Myocyte (in vitro differentiated cells): Measurements from ENCODE around the gene ZNF775. TPM values are rescaled to one million over a fixed set of nuclear protein-coding genes. Genes with fewer than 3 reads are reported as not detected.

Experiments
- DNase-seq: peaks from one replicate; pipeline ENCODE4 v3.0.0-alpha.2; 2012; ENCODE audit warnings: low read depth
- total RNA-seq: library from RNA; depleted of rRNA; stranded (reverse); fragments of >200 nt; gene quantifications from 2 replicates; pipeline ENCODE4 v1.2.3, GENCODE V29; 2014

The ZNF775 gene
- total RNA-seq, 1 donor from 2014 or later = 17.8 TPM

DNA sequence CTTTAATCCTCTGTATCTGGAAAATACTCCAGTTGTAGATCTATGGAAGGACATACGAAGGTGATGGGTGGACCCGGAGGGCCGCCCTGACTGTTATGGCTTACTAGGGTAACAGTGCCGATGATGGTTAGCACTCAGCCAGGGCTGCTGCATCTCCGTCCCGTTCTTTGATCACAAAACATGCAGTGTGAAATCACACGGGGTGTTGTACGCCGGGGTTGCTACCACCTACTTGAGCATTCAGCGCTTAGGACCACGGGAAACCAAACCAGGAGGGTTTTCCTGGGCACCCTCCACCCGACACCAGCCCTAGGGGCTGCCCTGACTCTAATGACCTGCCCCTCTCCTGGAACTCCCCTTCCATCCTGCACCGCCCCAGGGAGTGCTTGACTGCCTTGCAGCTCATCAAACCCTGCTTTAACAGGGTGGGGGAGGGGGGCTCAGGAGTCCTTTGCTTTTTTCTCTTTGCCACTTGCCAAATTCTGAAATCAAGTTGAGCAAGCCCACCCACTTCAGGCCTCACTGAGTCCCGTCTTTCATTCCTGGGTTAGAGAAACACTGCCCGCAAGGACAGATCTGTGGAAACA, 20.4 kb downstream of the ZNF775 start:
- DNase-seq = no peak

DNA sequence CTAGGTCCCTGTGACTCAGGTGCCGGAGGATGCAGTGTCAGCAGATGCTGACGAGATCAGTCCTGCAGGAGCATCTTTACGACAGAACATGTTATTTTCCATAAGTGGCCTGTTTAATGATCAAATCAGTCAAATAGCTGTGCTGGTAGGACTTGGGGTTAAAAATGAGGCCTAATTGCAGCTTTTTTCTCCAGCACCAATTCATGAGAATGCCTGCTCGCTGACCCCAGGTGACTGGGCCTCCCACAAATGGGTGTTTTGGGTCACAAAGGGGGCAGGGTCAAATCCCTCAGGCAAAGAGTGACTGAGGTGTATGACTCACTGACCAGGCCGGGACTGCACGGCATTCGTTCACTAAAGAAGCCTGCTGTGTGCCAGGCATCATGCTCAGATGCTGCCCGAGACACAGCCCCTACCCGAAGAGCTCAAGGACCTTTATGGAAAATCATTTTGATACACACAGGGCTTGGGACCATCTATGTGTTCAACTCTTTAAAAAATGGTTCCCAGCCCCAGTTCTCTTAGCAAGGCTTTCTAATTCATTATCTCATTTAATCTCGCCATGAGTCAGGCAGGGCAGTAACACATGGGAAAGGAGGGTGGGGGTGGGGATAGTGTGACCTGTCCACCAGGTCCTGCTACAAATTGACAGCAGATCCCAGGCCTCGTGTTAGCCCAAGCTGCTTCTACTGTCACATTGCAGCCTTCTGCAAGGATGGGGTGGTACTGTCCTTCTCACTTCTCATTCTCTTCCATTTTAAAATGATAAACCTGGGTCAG, 21.1 kb downstream of the ZNF775 start:
- DNase-seq = no peak

DNA sequence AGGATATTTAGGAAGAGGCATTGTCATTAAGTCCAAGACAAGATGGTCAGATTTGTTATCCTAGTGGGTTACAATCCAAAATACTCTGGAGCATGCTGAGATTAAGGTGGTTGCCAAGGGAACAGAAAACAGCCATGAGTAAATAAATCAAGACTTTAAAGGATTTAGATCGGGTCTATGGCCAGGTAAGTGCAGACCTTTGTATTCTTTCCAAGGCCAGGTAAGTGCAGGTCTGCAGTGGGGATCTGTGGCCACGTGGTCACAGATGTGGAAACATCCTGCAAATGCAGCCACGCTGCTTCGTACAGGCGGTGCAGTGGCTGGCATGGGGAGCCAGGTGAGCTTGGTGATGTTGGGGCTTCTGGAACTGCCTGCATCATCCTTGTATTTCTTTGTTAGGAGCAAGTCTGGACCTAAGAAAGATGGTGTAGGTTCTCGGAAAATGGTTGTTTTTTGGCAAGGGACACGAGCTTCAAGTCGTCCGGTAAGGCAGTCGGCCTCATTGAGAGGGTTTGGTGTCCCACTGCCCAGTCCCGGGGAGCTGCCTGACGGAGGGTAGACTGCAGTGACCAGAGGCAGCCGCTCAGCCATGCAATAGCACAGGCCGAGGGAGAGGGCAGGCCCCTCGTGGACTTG, 21.8 kb downstream of the ZNF775 start:
- no peak for DNase-seq

DNA sequence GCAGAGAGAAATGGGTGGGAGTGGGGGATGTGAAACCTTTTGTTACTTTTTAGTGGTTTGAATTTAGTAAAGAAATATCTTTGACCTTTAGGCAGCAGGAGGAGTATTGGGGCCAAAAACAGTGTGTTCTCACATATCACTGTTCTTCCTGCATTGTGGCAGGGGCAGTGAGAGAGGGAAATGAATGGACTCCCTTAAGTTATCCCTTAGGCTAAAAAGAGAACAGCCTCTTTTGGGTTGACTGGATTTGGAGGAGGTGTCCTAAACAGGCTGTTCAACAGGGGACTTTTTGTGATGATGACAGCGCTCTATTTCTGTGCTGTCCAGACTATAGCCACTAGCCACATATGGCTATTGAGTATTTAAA, 22.3 kb downstream of the ZNF775 start:
- no peak for DNase-seq

DNA sequence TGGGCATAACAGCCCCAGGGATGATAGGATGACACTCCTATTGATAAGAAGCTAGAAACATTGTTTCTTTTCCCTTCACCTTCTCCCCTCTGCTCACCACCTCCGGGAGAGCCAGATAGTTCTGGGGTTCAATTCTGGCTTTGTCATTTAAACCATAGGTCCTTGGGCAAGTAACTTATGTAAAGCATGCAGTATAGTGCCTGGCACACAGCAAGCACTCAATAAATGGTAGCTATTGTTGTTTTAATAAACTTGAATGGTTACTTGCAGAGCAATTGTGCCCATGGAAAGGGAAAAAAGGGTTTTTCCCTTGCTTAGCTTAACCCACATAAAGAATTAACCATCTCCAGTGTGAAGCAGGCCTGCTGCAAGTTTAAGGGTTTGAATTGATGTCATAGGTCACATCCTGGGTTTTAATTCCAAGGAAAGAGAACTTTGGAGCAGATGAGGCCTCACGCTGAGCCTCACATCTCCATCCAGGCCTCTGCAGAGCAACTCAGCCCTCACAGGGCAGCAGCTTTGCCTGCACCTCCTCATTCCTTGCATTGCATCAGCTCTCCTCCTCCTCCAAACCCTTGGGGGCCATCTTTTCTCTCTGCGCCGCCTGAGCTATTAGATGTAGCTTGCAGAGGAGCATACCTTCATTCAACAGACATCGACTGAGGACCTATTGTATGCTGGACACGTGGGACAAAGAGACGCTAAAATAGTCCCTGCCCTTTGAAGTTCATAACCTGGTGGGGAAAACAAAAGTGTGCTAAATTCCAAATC, 22.9 kb downstream of the ZNF775 start:
- DNase-seq = no peak

DNA sequence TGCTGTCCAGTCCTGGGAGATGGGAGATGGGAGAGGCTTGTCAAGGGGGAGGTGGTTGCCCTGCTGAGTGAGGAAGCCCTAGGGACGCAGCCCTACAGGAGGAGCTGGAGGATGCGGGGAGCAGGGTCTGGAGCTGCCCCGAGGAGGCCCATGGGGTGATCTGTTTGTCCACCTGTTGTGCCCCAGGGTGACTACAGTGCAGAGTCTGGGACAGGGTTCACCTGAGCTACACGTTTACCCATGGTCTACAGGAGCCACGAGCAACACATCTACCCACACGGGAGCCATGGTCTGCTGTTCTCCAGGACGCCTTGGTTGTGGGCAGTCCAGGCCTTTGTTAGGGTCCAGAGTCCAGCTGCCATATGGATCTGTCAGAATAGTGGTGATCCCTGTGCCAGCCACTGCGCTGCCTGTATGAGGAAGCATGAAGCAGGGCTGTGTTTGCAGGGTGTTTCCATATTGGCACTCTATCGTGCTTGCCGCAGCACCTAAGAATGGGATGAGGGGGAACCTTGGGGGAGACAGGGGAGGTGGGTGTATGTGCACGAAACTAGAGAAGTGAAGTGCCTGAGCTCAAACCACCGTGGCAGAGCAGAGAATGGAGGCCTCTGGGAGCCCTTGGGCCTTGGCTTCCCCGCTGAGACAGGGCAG, 23.7 kb downstream of the ZNF775 start:
- DNase-seq = no peak

DNA sequence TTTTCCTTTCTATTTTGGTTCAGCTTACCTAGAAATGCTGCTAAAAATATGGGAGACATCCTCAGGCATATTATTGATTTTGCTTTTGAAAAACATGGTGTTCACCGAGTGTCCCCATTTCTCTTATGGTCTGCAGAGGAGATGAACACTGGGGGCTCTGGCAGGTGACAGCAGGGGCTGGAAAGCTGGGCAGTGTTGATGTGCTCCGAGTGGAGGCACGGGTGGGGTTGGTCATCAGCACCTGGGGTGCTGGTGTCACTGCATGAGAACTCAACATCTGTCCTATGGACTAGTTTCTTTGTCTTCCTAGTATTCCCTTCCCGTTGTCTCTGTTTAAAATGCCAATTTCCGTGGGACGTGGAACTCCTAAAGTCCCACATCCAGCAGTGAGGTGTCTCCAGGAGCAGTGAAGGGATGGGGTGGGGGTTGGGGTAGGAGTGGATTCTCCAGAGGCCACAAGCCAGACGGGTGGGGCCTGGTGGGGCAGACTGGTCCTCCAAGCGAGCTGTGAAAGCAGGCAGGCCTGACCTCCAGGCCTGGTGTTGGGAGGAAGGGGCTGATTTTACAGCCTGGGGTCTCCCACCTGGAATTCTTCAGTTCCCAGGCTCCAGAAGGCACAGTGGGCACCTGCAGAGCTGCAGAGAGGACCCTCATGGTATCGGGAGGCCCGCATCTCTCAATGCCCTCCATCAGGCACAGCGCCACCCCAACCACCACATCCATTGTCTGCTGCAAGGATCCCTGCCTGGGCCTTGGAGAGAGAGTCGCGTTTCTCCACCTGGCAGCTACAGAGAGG, 24.4 kb downstream of the ZNF775 start:
- no peak for DNase-seq

DNA sequence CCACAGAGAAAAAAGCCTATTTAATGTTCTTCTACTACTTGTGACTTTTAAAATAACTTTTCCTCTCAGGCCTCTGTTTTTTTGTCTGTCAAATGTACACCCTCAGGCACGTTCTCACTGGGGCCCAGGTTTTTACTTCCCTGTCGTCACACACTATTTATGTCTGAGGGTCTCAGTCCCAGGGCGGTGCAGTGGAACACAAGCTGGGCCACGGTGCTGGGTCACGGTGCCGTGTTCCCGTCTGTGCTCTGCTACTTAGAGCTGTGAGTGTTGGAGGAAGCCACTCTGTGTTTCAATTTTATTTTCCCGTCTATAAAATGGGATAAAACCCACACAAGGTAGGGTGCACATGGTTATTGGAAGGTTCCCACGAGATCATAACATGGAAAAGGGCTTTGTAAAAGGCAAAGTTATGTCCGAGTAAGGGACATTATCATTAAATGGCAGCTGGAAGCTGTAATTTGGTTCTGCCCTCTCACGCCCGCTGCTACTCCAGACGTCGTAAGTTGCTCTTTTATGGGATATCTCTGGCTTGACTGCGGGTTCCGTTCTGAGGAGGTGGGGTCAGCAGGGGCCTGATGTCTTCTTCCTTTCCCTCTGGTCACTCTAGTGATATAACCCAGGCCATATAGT, 25.2 kb downstream of the ZNF775 start:
- DNase-seq = no peak

DNA sequence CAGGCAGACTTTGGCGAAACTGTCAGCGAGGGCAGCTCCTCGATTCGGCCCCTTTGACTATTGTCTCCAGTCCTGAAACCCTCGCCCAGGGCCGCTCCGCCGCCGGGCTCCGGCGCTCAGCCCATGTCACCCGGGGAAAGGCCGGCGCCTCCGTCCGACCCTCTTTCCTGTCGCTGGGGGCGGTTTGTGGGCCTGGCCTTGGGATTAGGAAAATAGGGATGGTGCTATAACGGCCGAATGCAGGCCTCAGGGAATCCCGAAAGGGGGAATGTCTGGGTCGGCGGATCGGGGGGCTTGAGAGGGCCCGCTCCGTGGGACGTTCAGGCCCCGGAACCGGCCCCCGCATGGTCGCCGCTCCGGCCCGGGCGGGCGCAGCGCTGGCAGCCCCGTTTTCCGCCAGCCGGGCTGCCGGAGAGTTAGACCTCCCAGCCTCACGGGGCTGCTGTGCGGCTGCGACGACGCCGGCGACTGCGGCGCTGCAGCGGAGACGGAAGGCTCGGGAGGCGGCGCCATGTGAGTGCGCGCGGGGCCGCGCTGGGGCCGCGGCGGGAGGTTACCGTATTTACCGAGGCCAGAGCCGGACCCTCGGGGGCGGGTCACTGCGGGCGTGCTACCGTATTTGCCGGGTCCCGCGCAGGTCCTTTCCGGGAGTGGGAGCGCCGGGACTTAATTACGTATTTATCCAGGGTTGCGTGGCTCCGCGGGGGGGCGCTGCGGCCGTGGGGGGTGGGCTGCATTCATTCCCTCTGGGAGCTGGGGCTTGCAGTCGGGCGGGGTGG, 25.9 kb downstream of the ZNF775 start:
- DNase-seq = peak; percentile 94

DNA sequence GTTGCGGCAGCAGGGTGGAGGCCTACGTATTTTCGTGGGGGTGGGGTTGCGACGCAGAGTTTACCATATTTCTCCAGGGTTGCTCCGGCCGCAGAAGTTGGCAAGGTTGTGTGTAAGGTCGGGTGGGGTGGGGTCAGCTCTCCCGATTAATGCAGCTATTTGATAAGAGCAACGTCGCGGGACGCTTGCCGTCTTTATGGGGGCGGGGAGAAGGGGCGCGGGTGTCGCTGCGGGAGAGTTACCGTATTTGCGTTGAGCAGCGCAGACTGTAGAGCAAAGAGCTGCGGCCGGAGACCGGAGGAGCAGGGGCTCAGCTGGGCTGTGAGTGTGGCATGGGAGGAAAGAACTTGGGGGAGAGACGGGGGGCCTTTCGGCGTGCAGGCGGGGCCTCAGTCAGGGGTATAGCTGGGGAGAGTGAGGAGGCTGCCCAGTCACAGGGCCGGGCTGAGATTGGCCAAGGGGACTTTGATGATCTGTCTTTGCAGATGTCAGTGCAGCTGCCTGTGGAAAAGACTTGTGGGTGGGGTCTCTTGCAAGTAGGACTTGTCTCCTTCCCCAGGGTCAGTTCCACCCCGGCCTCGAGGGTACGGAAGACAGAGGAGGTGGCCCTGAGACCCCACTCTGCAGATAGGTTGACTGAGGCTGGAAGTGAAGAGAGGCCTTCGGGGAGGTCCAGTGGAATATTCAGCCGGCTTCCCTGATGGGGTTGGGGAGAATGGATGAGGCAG, 26.6 kb downstream of the ZNF775 start:
- no peak for DNase-seq

DNA sequence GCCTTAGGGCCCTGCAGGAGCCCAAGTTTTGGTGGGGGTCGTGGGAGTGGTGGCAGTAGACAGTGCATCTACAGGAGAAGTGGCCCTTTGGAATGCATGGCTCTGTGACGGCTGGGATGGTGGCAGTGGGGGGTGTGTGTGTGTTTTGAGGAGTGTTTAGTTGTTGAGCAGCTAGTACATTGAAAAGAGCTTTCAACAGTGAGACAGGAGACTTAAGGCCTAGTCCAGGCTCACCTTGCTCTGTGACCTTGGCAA, 27.1 kb downstream of the ZNF775 start:
- no peak for DNase-seq

DNA sequence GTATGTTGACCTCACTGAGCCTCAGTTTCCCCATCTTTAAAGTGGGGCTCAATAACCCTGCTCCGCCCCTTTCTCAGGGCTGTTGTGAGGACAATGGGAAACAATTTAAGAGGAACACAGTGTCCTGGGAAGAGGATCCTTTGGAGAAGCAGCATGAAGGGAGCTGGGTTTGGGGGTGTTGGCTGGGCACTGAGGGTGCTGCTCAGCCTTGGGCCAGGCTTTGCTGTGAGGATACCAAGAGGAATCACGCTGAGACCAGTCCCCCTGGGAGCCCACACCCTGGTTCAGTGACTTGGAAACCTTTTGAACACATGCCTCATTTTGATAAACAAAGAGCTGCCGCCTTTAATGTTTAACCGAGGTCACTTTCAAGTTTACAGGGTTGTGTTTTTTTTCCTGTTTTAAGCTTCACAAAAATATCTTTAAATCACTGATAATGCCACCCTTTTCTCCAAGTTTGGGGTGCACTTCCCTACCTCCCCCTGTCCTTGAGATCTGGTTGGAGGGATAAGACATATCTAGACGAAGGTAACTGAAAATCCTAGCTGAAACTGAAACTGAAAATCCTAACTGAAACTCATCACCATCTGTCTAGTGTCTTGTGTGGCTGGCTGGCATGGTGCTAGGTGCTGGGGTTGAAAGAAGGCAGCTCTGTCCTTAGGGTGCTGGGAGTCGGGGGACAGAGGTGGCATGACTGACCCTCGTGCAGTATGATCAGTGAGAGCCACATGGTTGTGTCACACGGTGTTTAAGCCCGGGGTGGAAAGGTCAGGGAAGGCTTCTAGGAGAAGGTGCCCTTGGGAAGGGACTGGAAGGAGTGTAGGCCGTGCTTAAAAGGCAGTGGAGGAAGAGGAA, 27.7 kb downstream of the ZNF775 start:
- DNase-seq = no peak

DNA sequence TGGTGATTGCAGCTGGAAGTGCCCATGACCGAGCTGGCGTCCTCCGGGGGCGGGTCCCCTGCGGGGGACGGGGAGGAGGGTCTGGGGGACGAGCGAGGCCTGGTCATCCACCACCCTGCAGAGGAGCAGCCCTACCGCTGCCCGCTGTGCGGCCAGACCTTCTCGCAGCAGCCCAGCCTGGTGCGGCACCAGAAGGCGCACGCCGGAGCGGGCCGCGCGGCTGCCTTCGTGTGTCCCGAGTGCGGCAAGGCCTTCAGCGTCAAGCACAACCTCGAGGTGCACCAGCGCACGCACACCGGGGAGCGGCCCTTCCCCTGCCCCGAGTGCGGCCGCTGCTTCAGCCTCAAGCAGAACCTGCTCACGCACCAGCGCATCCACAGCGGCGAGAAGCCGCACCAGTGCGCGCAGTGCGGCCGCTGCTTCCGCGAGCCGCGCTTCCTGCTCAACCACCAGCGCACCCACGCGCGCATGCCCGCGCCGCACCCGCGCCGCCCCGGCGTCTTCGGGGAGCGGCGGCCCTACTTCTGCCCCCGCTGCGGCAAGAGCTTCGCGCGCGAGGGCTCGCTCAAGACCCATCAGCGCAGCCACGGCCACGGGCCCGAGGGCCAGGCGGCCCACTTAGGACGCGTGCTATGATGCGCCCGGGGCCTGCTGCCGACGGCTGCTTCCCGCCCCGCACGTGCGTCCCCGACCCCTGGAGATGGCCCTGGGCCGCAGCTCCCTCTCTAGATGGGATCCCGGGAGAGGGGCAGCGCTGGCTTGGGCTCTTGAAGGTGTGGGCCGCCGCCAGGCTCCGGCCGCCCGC, 28.7 kb downstream of the ZNF775 start:
- DNase-seq = no peak

DNA sequence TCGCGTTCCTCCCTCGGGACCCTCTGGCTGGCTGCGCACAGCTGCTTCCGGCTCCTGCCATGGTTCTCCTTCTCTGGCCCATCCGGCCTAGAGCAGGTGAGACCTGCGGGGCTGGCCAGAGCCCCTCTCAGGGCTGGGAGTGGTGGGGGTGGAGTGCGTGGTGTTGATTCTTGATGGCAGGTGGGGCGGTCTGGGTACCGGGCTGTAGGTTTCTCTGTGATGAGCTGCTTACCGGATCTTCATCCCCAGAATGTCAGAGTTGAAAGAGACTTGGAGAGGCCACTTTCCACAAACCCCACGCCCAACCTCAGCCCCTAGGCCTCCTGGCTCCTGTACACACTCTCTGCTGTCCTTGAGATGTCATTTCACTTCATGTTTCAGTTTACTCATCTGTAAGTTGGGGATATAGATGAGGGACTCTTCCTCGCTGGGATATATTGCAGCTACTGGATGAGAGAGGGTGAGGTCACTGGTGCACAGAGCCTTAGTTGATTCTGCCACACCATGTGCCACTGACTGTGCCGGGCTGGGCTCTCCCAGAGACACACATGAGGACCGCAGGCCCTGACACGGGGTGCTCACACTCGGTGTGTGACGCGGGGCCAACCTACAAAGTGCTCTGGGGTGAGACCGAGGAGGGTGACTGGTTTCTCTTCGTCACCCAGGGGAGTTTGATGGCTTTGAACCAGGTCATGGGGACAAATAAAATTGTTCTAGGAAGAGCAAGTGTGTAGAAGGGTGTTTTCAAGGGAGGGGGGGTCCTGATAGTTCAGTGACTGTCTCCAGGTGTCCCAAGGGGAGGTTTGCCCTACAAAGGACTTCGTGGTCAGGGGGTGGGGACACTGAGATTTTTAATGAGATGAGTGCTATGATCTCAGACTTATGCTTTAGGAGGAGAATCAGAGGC, 29.5 kb downstream of the ZNF775 start:
- no peak for DNase-seq

DNA sequence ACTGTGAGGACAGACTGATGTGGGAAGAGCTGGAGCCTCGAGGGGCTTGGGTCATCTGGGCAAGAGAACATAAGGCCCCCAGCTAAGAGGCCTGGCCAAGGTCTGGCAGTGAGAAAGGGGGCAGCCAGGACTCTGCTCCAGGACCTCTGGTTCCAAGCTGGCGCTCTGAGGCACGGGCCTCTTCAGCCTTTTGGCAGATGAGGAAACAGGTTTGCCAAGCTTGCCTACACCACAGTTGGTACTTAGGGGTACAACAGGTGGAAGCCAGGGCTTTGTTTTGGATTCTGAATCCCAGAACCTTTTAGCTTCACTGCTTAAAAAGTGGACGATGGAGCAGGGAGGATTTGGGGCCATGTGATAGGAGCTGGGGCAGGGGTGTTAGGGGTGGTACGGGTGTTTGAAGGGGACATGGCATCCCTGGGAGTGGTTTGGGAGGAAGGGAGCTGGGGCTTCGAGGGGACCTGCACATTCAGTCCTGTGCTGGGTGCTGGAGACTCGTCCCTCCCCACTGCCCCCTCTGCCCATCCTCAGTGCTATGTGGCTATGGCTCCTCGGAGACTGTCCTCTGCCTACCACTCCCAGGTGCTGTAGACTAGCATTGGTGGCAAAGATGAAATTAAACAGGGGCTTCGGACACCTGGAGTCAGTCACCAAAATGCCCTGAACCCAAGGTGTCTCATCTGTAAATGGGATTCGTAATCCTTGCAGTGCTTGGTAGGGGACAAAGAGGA, 30.3 kb downstream of the ZNF775 start:
- DNase-seq = no peak
